ENCODE measurements around the gene HMX1. TPM values are rescaled to one million over a fixed set of nuclear protein-coding genes. Genes with fewer than 3 reads are reported as not detected.

The HMX1 gene
- 0.26 TPM for total RNA-seq
- polyA plus RNA-seq = not detected

- DNase-seq (ENCODE audit: extremely low spot score) = no peak
- Histone ChIP-seq H3K27ac (ENCODE audit: low read depth) (no peak within 1 kb of the TSS), H3K4me3 (ENCODE audit: low read depth, low read length) (peak within 1 kb of the TSS; percentile 21), H3K4me1 (ENCODE audit: insufficient read depth) (no peaks in the 10 kb centered on the region), H3K36me3 (ENCODE audit: insufficient read depth) (no peaks in the 10 kb centered on the region)
- under 1% methylated on average over 130 of the region's 134 CpGs for WGBS
These were observed at the start of gene HMX1 for GRCh38 chr4:8871417-8872401. HMX1 (minus strand) TSS chr4:8871839; CDS start chr4:8871614, 225 bp downstream.

- DNase-seq (ENCODE audit: extremely low spot score) = no peak
- Histone ChIP-seq H3K27ac (ENCODE audit: low read depth) (no peak overlapping the region), H3K36me3 (ENCODE audit: insufficient read depth) (no peaks in the 10 kb centered on the region), H3K4me1 (ENCODE audit: insufficient read depth) (no peaks in the 10 kb centered on the region), H3K4me3 (ENCODE audit: low read depth, low read length) (no peak overlapping the region)
- WGBS = 79% methylated on average over 10 of the region's 10 CpGs
These were observed 49.3 kb upstream of the HMX1 start for GRCh38 chr4:8920969-8921368.

- no peaks in the 10 kb centered on the region for H3K4me1 ChIP-seq (ENCODE audit: insufficient read depth)
- 74% methylated on average over 14 of the region's 14 CpGs for WGBS
- DNase-seq (ENCODE audit: extremely low spot score) = no peak
- no peaks in the 10 kb centered on the region for H3K36me3 ChIP-seq (ENCODE audit: insufficient read depth)
- no peak overlapping the region for H3K4me3 ChIP-seq (ENCODE audit: low read depth, low read length)
- no peak overlapping the region for H3K27ac ChIP-seq (ENCODE audit: low read depth)
These were observed 48.8 kb upstream of the HMX1 start for GRCh38 chr4:8920289-8920965.

- 69% methylated on average over 16 of the region's 16 CpGs for WGBS
- Histone ChIP-seq H3K27ac (ENCODE audit: low read depth) (no peak overlapping the region), H3K4me1 (ENCODE audit: insufficient read depth) (no peaks in the 10 kb centered on the region), H3K4me3 (ENCODE audit: low read depth, low read length) (no peak overlapping the region), H3K36me3 (ENCODE audit: insufficient read depth) (no peaks in the 10 kb centered on the region)
- DNase-seq (ENCODE audit: extremely low spot score) = no peak
These were observed 48.1 kb upstream of the HMX1 start for GRCh38 chr4:8919651-8920288.

GRCh38 chr4:8917868-8918783 is 46.5 kb upstream of the HMX1 start:
- no peak overlapping the region for H3K4me3 ChIP-seq (ENCODE audit: low read depth, low read length)
- WGBS = 12% methylated on average over 20 of the region's 20 CpGs
- H3K4me1 ChIP-seq (ENCODE audit: insufficient read depth) = no peaks in the 10 kb centered on the region
- no peak for DNase-seq (ENCODE audit: extremely low spot score)
- no peaks in the 10 kb centered on the region for H3K36me3 ChIP-seq (ENCODE audit: insufficient read depth)
- no peak overlapping the region for H3K27ac ChIP-seq (ENCODE audit: low read depth)

GRCh38 chr4:8917321-8917811 is 45.7 kb upstream of the HMX1 start:
- Histone ChIP-seq H3K36me3 (ENCODE audit: insufficient read depth) (no peaks in the 10 kb centered on the region), H3K4me3 (ENCODE audit: low read depth, low read length) (no peak overlapping the region), H3K4me1 (ENCODE audit: insufficient read depth) (no peaks in the 10 kb centered on the region), H3K27ac (ENCODE audit: low read depth) (no peak overlapping the region)
- WGBS = 89% methylated on average over 12 of the region's 12 CpGs
- no peak for DNase-seq (ENCODE audit: extremely low spot score)

GRCh38 chr4:8916906-8917305 is 45.3 kb upstream of the HMX1 start:
- Histone ChIP-seq H3K27ac (ENCODE audit: low read depth) (no peak overlapping the region), H3K4me1 (ENCODE audit: insufficient read depth) (no peaks in the 10 kb centered on the region), H3K4me3 (ENCODE audit: low read depth, low read length) (no peak overlapping the region), H3K36me3 (ENCODE audit: insufficient read depth) (no peaks in the 10 kb centered on the region)
- 86% methylated on average over 2 of the region's 2 CpGs for WGBS
- no peak for DNase-seq (ENCODE audit: extremely low spot score)

GRCh38 chr4:8916351-8916885 is 44.8 kb upstream of the HMX1 start:
- Histone ChIP-seq H3K4me3 (ENCODE audit: low read depth, low read length) (no peak overlapping the region), H3K36me3 (ENCODE audit: insufficient read depth) (no peaks in the 10 kb centered on the region), H3K4me1 (ENCODE audit: insufficient read depth) (no peaks in the 10 kb centered on the region), H3K27ac (ENCODE audit: low read depth) (no peak overlapping the region)
- DNase-seq (ENCODE audit: extremely low spot score) = no peak
- 51% methylated on average over 11 of the region's 11 CpGs for WGBS

GRCh38 chr4:8915201-8916200 is 43.9 kb upstream of the HMX1 start:
- WGBS = 80% methylated on average over 27 of the region's 27 CpGs
- no peak overlapping the region for H3K4me3 ChIP-seq (ENCODE audit: low read depth, low read length)
- DNase-seq (ENCODE audit: extremely low spot score) = no peak

GRCh38 chr4:8914461-8915171 is 43.0 kb upstream of the HMX1 start:
- DNase-seq (ENCODE audit: extremely low spot score) = no peak
- WGBS = 81% methylated on average over 29 of the region's 29 CpGs
- Histone ChIP-seq H3K27ac (ENCODE audit: low read depth) (no peak overlapping the region), H3K36me3 (ENCODE audit: insufficient read depth) (no peaks in the 10 kb centered on the region), H3K4me1 (ENCODE audit: insufficient read depth) (no peaks in the 10 kb centered on the region), H3K4me3 (ENCODE audit: low read depth, low read length) (no peak overlapping the region)

More at GRCh38 chr4:8915201-8916200, 43.9 kb upstream of the HMX1 start:
- no peak overlapping the region for H3K27ac ChIP-seq (ENCODE audit: low read depth)
- no peaks in the 10 kb centered on the region for H3K36me3 ChIP-seq (ENCODE audit: insufficient read depth)
- no peaks in the 10 kb centered on the region for H3K4me1 ChIP-seq (ENCODE audit: insufficient read depth)

- Histone ChIP-seq H3K4me3 (ENCODE audit: low read depth, low read length) (no peak overlapping the region), H3K36me3 (ENCODE audit: insufficient read depth) (no peaks in the 10 kb centered on the region), H3K4me1 (ENCODE audit: insufficient read depth) (no peaks in the 10 kb centered on the region), H3K27ac (ENCODE audit: low read depth) (no peak overlapping the region)
- 71% methylated on average over 15 of the region's 15 CpGs for WGBS
- DNase-seq (ENCODE audit: extremely low spot score) = no peak
These were observed 42.3 kb upstream of the HMX1 start for GRCh38 chr4:8913858-8914460.

All from urinary bladder (tissue), 4 donors.